GM18909 (cell line): ENCODE results near the gene ZDHHC13.

Source experiments
- ATAC-seq: cut with Tn5 transposase; IDR thresholded peaks from one replicate; pipeline ENCODE4 v1.9.1; 2021; ENCODE audit warnings: mild to moderate bottlenecking; ENCODE audit not compliant: unreplicated experiment, poor library complexity

Gene ZDHHC13, protein sequence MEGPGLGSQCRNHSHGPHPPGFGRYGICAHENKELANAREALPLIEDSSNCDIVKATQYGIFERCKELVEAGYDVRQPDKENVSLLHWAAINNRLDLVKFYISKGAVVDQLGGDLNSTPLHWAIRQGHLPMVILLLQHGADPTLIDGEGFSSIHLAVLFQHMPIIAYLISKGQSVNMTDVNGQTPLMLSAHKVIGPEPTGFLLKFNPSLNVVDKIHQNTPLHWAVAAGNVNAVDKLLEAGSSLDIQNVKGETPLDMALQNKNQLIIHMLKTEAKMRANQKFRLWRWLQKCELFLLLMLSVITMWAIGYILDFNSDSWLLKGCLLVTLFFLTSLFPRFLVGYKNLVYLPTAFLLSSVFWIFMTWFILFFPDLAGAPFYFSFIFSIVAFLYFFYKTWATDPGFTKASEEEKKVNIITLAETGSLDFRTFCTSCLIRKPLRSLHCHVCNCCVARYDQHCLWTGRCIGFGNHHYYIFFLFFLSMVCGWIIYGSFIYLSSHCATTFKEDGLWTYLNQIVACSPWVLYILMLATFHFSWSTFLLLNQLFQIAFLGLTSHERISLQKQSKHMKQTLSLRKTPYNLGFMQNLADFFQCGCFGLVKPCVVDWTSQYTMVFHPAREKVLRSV

DNA sequence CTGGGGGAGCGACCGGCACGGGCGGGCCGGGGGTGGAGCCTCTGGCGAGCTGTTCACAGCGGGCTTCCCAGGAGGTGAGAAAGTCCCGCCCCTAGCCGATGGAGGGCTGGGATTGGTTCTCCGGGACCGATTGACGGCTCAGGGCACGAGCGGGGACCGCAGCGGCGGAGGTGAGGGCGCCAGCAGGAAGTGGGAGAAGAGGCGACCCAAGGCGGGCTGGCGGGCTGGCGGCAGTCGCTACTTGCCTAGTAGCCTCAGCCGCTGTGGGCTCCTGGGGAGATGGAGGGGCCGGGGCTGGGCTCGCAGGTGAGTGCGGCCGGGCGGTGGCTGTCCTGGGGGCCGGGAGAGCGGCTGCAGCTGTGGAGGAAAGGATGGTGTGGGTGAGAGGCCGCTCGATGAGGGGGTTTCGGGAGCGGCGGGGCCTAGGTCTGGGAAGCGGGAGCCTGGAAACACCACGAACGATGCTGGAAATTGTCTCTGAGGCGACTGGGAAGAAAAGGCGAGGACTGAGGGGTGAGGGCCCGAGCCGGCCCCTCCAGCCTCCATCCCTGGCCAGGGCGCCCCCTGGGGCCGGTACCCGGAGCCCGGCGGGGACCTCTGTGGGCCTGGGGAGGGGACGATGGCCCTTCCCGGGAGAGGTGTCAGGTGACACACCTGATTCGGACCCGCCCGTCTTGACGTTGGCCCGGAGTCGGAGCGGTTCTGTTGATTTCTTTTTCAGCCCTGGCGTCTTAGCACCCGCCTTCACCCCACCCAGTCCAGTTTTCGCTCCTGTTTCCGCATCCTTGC lies at the start of gene ZDHHC13:
Gene ZDHHC13 (plus strand): TSS at position 198 of the 789 bp plus-strand sequence. CDS start 82 bp downstream, at position 280.
- peak; percentile 99 for ATAC-seq

DNA sequence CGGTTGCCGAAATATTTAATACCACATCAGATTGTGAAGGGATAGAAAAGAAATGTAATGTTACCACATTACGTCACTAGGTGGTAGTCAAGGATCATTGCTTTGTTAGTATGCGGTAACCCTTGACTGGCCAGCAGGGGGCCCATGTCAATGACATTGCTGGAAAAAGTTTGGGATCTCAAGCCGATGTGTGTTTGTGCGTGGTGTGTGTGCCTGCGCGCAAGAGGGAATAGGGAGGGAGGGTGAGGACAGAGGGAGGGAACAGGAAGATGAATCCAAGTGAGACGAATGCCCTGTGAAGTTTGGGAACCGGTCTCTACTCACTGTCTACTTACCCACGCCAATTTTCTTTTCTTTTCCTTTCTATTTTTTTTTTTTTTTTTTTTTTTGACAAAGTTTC lies 45.7 kb upstream of the ZDHHC13 start:
- peak; percentile 96 for ATAC-seq

DNA sequence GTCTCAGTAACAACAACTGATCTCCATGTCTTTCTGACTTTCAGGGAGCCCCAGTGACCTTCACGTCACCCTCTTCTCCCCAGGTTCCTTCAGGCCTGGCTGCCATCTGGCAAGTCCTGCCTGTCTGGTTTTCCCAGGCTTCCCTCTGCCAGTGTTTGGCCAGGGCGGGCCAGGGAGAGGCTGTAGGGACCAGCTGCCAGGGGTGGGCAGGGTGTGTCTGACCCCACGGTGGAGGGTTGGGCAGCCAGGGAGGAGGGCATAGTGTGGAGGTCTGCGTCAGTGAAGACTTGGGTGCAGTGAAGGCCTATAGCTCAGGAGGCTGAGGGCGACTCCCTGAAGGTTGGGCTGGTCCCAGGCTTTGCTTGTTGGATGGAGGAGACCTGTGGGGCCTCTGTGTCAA lies 44.5 kb upstream of the ZDHHC13 start:
- no peak for ATAC-seq

DNA sequence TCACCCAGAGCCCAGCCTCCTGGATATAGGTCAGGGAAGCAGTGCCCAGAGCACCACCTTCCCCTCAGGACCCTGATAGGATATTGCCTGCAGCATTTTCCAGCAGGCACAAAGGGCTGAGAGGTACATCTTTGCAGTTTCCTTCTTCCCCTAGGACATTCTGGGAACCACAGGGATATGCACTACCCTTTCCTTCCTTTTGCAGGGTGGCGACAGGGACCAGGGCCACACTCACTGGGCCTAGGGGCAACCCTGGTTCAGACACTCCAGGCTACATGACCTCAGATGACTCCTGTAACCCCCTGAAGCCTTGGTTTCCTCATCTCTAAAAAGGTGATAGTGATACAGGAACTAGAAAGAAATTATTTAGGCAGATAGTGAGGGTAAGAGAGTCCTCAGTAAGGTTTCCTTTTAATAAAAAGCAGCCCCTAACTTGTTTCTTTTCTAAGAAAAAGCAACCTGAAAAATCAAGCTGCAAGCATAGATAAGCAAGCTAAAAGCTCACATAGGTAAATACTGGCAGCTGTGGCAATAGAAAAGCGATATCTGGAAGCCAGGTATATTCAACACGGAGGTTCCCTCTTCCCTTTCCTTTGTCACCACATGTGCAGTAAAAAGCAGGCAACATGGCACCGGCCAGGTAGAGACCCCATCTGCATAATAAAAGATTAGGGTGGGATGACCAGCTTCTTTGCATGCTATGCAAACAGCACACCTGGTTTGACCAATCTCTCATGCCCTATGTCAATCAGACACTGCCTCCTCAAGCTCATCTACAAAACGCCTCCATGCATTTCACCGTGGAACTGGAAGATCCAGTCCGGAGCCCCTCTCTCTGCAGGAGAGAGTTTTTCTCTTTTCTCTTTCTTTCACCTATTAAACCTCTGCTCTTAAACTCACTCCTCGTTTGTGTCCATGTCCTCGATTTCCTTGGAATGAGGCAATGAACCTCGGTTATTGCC lies 43.2 kb upstream of the ZDHHC13 start:
- ATAC-seq: no peak

DNA sequence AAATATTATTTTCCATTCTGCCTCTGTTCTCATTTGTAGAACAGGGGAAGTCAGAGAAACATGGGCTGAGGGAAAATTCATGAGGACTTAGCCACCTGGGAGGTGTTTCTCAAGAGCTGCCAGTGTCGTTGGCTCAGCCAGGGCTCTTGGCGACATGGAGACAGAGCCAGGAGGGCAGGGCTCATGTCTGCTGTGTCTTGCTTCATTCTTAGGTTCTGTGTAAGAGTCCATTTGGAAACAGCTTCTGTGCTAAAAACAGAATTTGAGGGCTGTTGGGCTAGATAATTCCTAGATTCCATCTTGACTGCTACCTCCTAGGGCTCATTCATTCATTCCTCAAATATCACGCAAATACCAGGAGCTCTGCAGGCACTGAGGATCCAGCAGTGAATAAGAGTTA lies 41.3 kb upstream of the ZDHHC13 start:
- no peak for ATAC-seq

DNA sequence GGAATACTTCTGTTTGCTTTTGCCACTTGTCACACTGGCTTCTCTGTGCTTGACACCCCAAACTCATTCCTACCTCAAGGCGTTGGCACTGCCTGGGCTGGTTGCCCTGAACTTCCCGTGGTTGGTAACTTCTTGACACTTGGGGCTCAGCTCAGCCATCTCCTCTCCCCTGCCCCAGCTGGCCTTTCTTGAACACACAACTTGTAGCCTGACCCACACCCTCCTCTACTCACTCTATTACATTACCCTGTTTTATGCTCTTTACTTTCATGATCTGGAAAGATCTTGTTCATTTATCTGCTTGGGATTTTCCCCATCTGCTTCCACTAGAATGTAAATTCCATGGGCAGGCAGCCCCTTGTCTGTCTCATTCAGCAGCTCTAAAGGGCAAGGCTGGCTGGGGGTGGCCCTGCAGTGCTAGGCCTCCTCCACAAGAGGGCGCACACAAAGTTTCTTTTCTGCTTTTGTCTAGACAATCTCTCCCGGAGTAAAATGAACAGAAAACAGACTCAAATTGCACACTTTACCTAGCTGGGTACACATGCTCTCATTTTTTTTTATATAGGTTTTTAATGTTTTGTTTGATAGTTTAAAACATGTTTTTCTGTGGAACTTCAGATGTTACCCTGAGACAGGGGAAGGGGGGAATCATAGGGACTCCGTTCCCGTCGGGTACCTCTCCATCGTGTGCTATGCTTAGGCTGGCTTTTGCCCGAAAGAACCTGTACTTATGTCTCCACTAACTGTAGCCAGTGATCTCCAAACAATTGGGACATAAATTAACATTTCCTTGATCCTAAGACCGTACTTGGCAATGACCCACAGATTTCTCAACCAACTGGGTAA lies 40.0 kb upstream of the ZDHHC13 start:
- ATAC-seq: peak; percentile 80

DNA sequence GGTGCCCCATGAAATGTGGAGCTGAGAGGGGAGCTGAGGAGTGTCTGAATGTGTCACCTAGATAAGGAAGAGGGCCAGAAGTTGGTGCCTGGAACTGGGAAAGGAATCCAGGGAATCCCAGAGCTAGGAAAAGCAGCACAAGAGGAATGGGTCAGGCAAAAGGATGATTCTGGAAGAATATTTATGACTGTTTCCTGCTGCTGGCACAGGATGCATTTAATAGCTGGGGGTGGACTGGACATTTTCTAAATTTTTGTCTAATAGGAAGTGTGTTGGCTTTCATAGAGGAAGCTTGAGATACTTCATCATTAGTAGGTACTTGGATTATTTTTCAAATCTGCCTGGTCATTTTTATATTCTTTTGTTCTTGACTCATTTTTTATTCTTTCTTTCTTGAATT lies 39.0 kb upstream of the ZDHHC13 start:
- ATAC-seq: no peak

DNA sequence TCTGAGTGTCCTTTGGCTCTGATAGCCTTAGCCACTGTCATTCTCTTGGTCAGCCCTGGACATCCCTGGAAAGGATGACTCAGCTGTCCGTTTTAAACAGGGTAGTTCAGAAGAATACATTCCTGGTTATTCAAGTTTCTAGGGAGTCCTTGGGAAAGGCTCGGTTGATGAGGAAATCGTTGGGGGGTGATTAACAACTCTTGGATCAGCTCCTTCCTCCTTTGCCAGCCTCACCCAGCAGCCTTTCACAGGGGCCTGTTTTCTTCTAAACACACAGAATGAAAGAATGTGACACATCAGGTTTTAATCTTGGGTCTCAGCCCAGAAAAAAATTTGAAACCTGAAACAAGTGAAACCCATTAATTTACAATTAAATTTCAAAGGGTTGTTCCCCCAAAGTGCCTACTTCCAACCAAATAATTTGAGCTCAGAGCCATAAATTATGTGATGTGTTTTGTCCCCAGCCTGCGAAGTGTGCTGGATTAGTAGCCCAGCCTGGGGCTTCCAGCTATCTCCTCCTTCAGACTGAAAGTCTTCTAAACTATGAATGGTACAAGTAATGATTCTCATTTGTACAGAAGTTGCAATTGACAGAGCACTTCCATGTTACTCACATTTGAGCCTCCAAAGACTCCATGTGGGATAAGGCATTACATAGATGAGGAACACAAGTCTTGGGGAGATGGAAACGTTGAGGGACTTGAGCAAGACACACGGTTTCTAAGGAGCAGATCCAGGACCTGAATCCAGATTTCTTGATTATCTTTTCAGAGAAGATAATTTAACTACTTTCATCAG lies 37.1 kb upstream of the ZDHHC13 start:
- ATAC-seq: no peak

DNA sequence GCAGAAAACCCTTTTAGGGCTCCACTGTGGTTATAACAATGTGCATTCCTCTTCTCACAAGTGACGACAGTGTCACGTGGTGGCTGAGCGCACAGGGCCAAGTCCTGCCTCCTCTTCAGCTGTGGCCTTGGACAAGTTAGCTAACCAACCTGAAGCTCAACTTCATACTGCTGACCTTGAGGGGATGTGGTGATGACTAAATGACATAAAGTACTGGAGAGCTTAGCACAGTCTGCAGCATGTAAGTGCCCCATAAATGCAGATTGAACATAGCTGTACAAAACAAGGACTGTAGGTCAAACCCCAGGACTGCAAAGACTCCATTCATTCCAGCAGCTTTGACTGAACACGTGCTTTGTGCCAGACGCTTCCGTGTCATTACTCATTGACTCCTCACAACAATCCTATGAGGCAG lies 36.4 kb upstream of the ZDHHC13 start:
- no peak for ATAC-seq

DNA sequence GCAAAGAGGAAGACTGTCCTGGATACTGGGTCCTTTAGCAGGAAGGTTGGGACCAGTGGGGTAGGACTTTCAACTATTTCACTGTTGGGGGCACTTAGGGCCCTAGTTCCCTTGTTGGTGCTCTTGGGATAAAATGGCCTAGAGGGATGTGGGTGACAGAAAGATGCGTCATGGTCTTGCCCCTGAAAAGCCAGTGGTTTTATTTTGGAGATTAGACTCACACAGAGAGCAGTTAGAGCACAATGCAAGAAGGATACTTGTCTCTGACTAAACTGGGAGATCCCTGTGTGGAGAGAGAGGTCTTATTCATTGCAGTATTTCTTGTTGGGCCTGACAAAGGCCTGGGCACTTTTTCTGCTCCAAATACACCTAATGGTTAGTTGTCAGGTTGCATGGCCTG lies 33.8 kb upstream of the ZDHHC13 start:
- no peak for ATAC-seq

DNA sequence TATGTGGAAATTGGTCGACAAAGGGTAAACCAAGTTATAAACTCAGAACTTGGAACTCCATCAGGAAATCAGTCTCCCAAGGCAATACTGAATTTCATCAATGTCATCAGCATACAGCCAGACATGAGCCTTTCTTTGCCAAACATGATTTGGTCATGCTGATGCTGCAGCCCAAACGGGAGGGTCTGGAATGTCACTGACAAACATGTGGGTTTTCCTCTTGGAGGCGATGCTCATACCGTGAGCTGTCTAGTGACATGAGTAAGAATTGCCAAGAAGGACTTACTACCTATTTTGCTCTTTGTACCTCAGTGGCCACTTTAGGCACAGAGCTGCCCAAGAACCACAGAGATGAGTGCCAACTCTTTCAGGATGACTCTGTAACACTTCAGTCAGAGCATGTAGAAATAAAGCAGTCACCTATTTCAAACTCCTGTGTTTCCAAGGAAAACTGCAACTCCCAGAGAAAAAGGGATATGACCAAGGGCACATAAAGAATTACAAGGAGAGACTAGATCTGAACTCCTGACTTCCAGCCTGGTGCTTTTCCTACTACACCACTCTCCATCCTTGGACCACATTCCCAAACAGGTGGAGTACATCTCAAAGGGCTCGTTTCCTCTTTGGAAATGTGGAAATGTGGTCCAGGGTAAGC lies 32.2 kb upstream of the ZDHHC13 start:
- ATAC-seq: no peak

DNA sequence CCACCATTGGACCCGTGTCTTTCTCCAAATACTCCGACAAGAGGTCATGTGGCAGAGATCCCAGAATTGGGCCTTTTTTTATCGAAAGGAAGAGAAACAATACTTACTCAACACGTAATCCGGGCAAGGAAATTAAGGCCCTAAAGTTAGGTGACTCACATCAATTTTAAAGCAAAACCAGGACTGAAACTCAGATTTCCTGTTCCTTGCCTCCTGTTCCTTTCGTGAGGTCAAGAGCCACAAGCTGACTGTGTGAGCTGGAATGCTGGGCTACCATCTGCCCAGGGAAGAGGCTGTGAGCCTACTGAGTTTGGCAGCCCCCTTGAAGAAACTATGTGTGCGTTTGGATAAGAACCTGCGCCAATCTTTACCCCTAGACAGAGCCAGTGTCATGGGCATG lies 29.3 kb upstream of the ZDHHC13 start:
- ATAC-seq: no peak

DNA sequence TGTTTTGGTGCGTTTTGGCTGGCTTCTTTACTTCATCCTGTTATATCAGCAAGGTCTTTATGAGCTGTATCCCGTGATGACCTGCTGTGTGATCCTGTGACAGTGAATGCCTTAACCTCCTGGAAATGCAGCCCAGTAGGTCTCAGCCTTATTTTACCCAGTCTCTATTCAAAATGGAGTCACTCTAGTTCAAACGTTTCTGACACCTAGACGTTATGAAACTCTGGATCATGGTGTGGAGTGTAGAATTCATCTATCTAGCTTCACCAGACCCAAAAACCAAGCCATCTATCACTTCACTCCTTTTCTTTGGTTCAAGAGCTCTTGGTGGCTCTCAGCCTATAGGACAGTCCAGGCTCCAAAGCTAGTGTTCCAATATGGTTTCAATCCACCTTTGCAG lies 28.2 kb upstream of the ZDHHC13 start:
- no peak for ATAC-seq

DNA sequence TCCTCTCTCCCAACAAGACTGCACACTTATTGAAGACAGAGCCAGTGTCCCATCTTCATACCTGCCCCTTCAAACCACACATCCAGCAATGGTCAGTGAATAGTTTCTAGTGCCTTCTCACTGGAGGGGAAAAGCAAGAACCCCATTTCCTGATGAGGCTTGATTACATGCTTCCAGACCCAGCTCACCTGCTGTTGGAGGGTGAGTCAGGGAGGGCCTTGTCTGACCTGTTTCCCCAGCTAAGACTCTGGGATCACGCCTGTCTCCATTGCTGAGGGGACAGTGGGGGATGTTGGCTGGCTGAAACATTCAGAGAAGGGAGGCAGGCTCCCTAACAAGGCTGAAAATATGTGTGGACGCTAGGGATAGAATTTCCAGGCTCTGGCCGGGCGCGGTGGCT lies 27.5 kb upstream of the ZDHHC13 start:
- ATAC-seq: no peak

DNA sequence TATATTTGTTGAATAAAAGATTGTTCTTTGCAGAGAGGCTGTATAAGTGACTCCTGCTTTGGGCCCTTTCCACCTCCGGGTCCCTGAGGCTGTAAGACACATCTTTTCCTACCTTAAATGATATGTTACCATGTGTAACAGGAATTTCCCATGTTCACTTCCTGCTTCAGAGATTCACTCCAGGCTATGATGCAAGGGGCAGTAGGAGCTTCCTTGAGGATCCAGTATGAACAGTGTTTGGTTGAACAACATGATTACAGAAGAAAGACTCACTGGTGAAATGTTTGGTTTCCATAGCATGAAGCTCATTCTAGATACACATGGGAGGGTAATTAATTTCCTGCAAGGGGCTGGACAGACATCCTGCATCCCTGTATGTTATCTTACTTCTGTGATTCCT lies 25.6 kb upstream of the ZDHHC13 start:
- no peak for ATAC-seq

DNA sequence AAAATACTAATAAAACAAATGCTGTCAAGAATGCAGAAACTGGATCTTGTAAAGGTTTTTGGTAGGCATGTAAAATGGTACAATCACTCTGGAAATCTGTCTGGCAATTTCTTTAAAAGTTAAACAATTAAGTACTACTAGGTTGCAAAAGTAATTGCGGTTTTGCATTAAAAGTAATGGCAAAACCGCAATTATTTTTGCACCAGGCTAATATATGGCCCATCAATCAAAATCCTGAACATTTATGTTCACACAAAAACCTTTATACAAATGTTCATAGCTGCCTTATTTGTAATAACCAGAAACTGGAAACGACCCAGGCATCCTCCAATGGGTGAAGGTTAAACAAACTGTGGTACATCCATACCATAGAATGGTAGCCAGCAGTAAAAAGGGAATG lies 24.6 kb upstream of the ZDHHC13 start:
- ATAC-seq: no peak

DNA sequence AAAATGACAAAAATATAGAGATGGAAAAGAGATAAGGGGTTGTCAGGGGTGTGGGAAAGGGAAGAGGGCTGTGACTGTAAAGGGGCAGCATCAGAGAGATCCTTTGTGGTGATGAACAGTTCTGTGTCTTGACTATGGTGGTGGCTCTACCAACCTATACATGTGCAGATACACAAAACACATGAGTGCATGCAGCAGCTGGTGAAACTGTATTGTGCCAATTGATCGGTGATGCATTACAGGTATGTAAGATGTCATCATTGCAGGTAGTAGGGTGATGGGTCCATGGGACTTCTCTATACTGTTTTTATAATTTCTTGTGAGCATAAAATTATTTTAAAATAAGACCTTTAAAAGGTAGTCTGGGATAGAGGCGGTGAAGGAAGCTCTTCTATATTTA lies 24.1 kb upstream of the ZDHHC13 start:
- ATAC-seq: no peak

DNA sequence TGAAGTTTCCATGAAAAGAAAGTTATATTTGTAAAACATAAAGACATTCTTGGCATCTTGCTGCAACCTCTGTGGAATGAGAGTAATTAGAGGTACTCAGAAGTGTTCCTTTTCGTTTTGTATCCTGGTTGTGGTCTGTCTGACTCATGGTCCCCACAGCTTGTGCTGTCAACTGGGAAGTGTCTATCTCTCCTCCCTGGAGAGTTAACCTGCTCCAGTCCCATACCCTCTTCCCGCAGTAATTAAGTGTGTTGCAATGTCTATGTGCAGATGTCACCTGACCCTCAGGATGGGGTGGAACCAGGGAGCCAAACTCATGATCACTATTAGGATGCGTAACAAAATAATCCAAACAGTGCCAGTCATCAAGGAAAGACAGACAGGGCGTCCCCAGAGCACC lies 23.0 kb upstream of the ZDHHC13 start:
- ATAC-seq: no peak
